ENCODE measurements around the gene RMC1. TPM values are rescaled to one million over a fixed set of nuclear protein-coding genes. Genes with fewer than 3 reads are reported as not detected.
"Not testable (repeated sequence)": the region's sequence is repeated elsewhere in the genome, so short reads cannot be mapped to it uniquely, and the experiment has no call there.

The RMC1 gene
- total RNA-seq, 1 experiment from 2014 or later, result 18.8 TPM

DNA sequence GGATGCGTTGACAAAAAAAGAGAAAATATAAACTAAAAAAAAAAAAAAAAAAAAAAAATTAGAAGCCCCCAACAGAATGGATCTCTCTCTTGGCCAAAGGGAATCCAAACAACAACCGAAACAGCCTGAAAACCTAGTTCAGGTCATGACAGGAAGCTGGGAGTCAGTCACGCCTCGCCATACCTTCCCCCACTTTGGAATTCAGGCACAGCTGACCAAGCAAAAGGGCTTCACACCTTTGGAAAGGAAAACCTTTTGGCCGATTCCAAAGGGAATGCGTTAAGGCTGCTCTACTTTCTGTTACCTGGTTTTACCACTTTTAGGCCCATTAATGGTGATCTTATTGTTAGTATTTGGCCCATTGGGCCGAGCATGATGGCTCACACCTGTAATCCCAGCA is 17.9 kb upstream of the RMC1 start:
- no peaks in the 10 kb centered on the region for H3K27me3 ChIP-seq
- H3K27ac ChIP-seq, result no peak overlapping the region
- peaks cover 2% of the 10 kb centered on the region; the same call in 1 of the 2 replicates for H3K4me1 ChIP-seq
- DNase-seq, result no peak
- no peak overlapping the region for H3K4me3 ChIP-seq
- no peaks in the 10 kb centered on the region for H3K36me3 ChIP-seq
- no peaks in the 10 kb centered on the region for H3K9me3 ChIP-seq (replicated peaks)

DNA sequence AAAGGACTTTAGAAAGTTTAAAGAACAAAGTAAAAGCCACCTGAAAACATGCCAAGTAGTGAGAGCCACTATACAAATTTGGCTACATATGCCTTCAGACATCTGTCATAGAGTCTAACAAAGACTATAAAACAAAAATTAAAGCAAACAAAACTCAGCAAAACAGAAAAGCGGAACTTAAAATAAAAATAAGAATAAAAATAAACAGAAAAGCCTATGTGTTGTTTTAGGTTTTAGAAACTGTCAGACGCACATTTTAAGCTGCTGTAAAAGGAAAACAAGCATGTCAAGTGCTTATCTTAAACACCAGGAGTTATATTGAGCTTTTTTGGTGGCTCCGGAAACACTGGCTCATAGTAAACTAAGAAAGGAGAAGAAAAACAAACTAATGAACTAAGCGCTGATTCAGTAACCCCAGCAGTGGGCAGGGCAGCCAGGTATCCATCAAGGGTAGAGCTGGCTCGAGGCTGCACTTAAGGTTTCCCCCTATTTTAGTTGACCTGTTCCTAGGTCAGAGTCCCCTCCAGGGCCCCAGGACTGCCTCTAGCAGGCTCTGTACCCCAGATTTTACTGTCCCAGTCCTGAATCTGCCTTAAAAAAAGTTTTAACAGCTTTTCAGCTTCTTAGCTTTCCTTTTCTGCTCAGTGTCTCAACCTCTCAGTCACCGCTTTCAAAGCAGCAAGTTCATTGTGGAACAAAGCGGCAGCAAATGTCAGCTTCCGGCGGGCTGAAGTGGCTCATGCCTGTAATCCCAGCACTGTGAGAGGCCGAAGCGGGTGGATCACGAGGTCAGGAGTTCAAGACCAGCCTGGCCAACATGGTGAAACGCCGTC is 15.4 kb upstream of the RMC1 start:
- no peak overlapping the region for H3K4me3 ChIP-seq
- no peak overlapping the region for H3K27ac ChIP-seq
- H3K4me1 ChIP-seq, result peaks cover 2% of the 10 kb centered on the region; the same call in 1 of the 2 replicates
- no peaks in the 10 kb centered on the region for H3K9me3 ChIP-seq (replicated peaks)
- DNase-seq, result no peak
- H3K27me3 ChIP-seq, result no peaks in the 10 kb centered on the region
- H3K36me3 ChIP-seq, result no peaks in the 10 kb centered on the region

- not testable (repeated sequence) for H3K4me1 ChIP-seq; H3K36me3 ChIP-seq; DNase-seq; H3K4me3 ChIP-seq; H3K9me3 ChIP-seq (replicated peaks); H3K27me3 ChIP-seq; H3K27ac ChIP-seq
These were observed 13.7 kb upstream of the RMC1 start for GRCh38 chr18:23489586-23489985.

DNA sequence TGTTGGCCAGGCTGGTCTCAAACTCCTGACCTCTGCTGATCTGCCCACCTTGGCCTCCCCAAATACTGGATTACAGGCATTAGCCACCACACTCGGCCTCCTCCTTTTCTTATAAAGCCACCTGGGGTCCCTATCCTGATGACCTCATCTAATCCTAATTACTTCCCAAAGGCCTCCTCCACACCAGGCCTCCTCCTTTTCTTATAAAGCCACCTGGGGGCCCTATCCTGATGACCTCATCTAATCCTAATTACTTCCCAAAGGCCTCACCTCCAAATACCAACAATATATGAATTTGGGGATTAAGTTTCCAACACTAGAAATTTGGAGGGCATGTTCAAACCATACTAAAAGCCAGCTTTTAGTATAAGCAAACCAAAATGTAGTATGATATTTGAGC is 9.7 kb upstream of the RMC1 start:
- DNase-seq, result no peak
- no peaks in the 10 kb centered on the region for H3K36me3 ChIP-seq
- H3K4me1 ChIP-seq, result no peaks in the 10 kb centered on the region
- no peak overlapping the region for H3K27ac ChIP-seq
- no peak overlapping the region for H3K4me3 ChIP-seq
- no peaks in the 10 kb centered on the region for H3K9me3 ChIP-seq (replicated peaks)
- no peaks in the 10 kb centered on the region for H3K27me3 ChIP-seq

- Histone ChIP-seq H3K4me1 (no peaks in the 10 kb centered on the region), H3K9me3 (replicated peaks) (no peaks in the 10 kb centered on the region), H3K4me3 (no peak overlapping the region), H3K27ac (no peak overlapping the region), H3K36me3 (no peaks in the 10 kb centered on the region), H3K27me3 (no peaks in the 10 kb centered on the region)
- no peak for DNase-seq
These were observed 8.3 kb upstream of the RMC1 start for GRCh38 chr18:23494992-23495391.

GRCh38 chr18:23495723-23496440 is 7.4 kb upstream of the RMC1 start:
- H3K27ac ChIP-seq, result no peak overlapping the region
- H3K4me1 ChIP-seq, result no peaks in the 10 kb centered on the region
- no peak overlapping the region for H3K4me3 ChIP-seq
- H3K9me3 ChIP-seq (replicated peaks), result no peaks in the 10 kb centered on the region
- no peaks in the 10 kb centered on the region for H3K27me3 ChIP-seq
- no peak for DNase-seq
- no peaks in the 10 kb centered on the region for H3K36me3 ChIP-seq

GRCh38 chr18:23498117-23498516 is 5.2 kb upstream of the RMC1 start:
- H3K9me3 ChIP-seq (replicated peaks), result no peaks in the 10 kb centered on the region
- no peak overlapping the region for H3K27ac ChIP-seq
- no peaks in the 10 kb centered on the region for H3K4me1 ChIP-seq
- no peaks in the 10 kb centered on the region for H3K27me3 ChIP-seq
- DNase-seq, result no peak
- H3K4me3 ChIP-seq, result no peak overlapping the region
- no peaks in the 10 kb centered on the region for H3K36me3 ChIP-seq

DNA sequence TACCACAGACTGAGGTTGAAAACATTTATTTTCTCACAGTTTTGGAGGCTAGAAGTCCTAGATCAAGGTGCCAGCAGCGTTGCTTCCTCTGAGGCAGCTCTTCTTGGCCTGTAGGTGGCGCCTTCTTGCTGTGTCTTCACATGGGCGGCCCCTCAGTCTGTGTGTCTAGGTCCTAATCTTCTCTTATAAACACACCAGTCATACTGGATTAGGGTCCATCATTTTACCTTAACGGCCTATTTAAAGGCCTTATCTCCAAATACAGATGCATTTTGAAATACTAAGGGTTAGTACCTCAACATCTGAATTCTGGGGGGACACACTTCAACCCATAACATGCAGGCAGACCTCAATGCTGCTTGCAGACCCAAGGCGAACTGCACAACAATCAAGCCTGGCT is 4.4 kb upstream of the RMC1 start:
- no peaks in the 10 kb centered on the region for H3K27me3 ChIP-seq
- H3K9me3 ChIP-seq (replicated peaks), result no peaks in the 10 kb centered on the region
- no peaks in the 10 kb centered on the region for H3K36me3 ChIP-seq
- no peak overlapping the region for H3K27ac ChIP-seq
- no peak overlapping the region for H3K4me3 ChIP-seq
- peak; percentile 58 to 70 for DNase-seq
- H3K4me1 ChIP-seq, result no peaks in the 10 kb centered on the region

GRCh38 chr18:23499291-23499781 is 4.0 kb upstream of the RMC1 start:
- Histone ChIP-seq H3K9me3 (replicated peaks) (no peaks in the 10 kb centered on the region), H3K27ac (no peak overlapping the region)
- no peak for DNase-seq

DNA sequence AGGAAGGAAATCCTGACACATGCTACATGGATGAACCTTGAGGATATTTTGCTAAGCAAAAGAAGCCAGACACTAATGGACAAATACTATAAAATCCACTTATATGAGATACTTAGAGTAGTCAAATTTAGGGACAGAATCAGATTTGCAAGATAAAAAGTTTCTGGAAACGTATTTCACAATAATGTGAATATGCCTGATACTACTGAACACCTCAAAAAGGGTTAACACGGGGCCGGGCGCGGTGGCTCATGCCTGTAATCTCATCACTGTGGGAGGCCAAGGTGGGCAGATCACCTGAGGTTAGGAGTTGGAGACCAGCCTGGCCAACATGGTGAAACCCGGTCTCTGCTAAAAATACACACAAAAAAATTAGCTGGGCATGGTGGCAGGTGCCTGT is 1.7 kb upstream of the RMC1 start:
- no peaks in the 10 kb centered on the region for H3K27me3 ChIP-seq
- H3K36me3 ChIP-seq, result no peaks in the 10 kb centered on the region
- no peaks in the 10 kb centered on the region for H3K4me1 ChIP-seq
- DNase-seq, result no peak
- H3K27ac ChIP-seq, result no peak overlapping the region
- no peak overlapping the region for H3K4me3 ChIP-seq
- H3K9me3 ChIP-seq (replicated peaks), result no peaks in the 10 kb centered on the region

More at GRCh38 chr18:23499291-23499781, 4.0 kb upstream of the RMC1 start:
- no peaks in the 10 kb centered on the region for H3K4me1 ChIP-seq
- no peaks in the 10 kb centered on the region for H3K27me3 ChIP-seq
- no peak overlapping the region for H3K4me3 ChIP-seq
- no peaks in the 10 kb centered on the region for H3K36me3 ChIP-seq

DNA sequence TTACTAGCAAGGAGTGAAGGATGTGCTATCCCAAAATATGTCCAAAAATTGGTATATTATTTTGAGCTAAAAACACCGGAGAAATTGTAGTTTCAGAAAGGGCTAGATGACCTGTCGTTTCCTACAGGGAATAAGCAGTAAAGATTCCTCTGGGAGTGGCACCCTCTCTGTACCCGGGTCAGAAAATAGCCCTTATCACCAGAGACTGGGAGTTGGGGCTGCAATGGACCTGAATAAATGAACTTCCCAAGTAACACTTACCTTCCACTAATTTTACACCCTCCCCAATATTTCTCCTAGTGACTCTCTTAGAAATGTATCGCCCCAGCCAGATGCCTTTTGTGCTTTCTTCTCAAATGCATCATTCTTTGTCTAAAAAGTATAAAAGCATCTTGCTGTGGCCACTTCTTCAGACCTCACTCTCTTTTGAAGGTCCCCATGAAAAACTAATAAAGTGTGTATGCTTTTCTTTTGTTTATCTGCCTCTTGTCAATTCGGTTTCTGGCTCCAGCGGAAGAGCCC is 734 bp upstream of the RMC1 start:
- H3K36me3 ChIP-seq, result no peaks in the 10 kb centered on the region
- H3K4me3 ChIP-seq, result peak overlapping the region; percentile 82
- DNase-seq, result no peak
- H3K27me3 ChIP-seq, result no peaks in the 10 kb centered on the region
- peak overlapping the region; percentile 56 for H3K27ac ChIP-seq
- H3K9me3 ChIP-seq (replicated peaks), result no peaks in the 10 kb centered on the region
- H3K4me1 ChIP-seq, result no peaks in the 10 kb centered on the region

GRCh38 chr18:23503963-23504344 is 643 bp downstream of the RMC1 start:
- DNase-seq, result no peak
- Histone ChIP-seq H3K27me3 (no peaks in the 10 kb centered on the region), H3K27ac (no peak overlapping the region; the same call in 1 of the 2 replicates), H3K4me1 (no peaks in the 10 kb centered on the region), H3K4me3 (peak overlapping the region; percentile 82), H3K36me3 (no peaks in the 10 kb centered on the region), H3K9me3 (replicated peaks) (no peaks in the 10 kb centered on the region)

- no peak for DNase-seq
- no peaks in the 10 kb centered on the region for H3K27me3 ChIP-seq
- no peak overlapping the region for H3K4me3 ChIP-seq
- no peaks in the 10 kb centered on the region for H3K4me1 ChIP-seq
- H3K27ac ChIP-seq, result no peak overlapping the region
- H3K36me3 ChIP-seq, result no peaks in the 10 kb centered on the region
- no peaks in the 10 kb centered on the region for H3K9me3 ChIP-seq (replicated peaks)
These were observed 1.4 kb downstream of the RMC1 start for GRCh38 chr18:23504720-23505119.

GRCh38 chr18:23506393-23506792 is 3.1 kb downstream of the RMC1 start:
- Histone ChIP-seq H3K4me1 (no peaks in the 10 kb centered on the region), H3K27ac (no peak overlapping the region), H3K36me3 (no peaks in the 10 kb centered on the region), H3K9me3 (replicated peaks) (no peaks in the 10 kb centered on the region), H3K27me3 (no peaks in the 10 kb centered on the region), H3K4me3 (no peak overlapping the region)
- no peak for DNase-seq

DNA sequence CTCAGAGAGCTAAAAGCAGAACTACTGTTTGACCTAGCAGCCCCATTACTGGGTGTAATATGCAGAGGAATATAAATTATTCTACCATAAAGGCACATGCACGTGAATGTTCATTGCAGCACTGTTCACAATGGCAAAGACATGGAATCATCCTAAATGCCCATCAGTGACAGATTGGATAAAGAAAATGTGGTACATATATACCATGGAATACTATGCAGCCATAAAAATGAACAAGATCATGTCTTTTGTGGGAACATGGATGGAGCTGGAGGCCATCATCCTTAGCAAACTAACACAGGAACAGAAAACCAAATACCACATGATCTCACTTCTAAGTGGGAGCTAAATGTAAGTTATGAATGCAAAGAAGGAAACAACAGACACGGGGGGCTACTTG is 7.6 kb downstream of the RMC1 start:
- not testable (repeated sequence) for H3K27me3 ChIP-seq; DNase-seq; H3K9me3 ChIP-seq (replicated peaks); H3K36me3 ChIP-seq; H3K27ac ChIP-seq; H3K4me1 ChIP-seq; H3K4me3 ChIP-seq
